GM23248 (cell line): ENCODE measurements around the gene KCTD5.

Source experiments
- EZH2 ChIP-seq: fragments of 200-600 bp; sonication (generic); IDR thresholded peaks from 2 replicates; pipeline ENCODE4 v1.6.1; 2018; ENCODE audit warnings: antibody characterized with exemption, mild to moderate bottlenecking; ENCODE audit not compliant: insufficient read depth, poor library complexity, severe bottlenecking
- EZH2phosphoT487 ChIP-seq: fragments of 200-600 bp; sonication (generic); IDR thresholded peaks from 2 replicates; pipeline ENCODE4 v1.6.1; 2018; ENCODE audit warnings: antibody characterized with exemption, moderate library complexity, mild to moderate bottlenecking, low read depth; ENCODE audit not compliant: insufficient read depth

GRCh38 chr16:2673066-2673999, 9.0 kb upstream of the KCTD5 start:
- TF ChIP-seq EZH2 (no peak), EZH2phosphoT487 (no peak)
